ENCODE results near the gene DENND2D. TPM values are rescaled to one million over a fixed set of nuclear protein-coding genes. Genes with fewer than 3 reads are reported as not detected.
A peak's percentile ranks its signal among the peaks of the same experiment; 100 is the strongest.

The DENND2D gene
- total and polyA plus RNA-seq, 10 of the 15 experiments (the other 5 are each of a cell fraction or from before 2014, with no cell fraction given): 149 to 375 (median 172) TPM

DNA sequence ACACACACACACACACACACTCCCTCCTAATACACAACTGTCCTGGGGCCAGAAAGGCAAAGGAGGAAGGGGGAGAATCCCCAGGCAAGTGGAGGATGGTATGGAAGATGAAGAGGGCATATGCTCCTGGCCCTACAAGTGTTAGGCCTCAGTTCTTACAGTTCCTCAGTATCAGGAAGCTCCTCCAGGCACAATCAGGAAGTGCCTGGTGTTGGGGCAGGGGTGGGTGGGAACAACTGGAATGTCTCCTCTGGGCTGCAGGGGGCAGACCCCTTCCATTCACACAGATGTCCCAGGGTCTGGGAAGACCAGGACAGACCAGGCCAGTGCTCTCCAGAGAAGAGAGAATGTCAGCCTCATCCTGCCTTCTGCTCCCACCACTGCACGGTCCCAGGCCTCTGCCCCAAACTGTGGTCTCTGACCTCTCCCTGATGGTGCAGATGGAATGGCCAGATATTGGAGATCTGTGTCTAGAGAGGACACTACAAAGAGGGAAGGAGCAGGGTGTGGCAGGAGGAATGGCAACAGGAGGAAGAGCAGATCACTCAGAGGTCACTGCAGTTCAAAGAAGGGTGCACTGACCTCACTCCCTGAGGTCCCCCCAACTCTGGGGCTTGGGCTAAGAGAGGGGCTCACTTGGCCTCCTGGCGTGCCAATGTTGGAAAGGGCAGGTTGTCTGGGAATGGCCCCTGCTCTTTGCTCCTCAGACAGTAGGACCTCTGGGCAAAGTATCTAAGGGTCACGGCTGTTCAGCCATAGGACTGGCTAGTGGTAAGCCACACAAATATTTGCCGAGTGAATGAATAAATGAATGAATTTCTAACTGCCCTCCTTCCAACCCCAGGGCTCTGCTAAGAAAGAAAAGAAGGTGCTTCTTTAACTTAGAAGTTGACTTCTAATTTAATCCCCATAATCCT, 2.5 kb upstream of the DENND2D start:
- no peak for DNase-seq (ENCODE audit: low read depth, low spot score)
- RAD21 ChIA-PET (ENCODE audit: unreplicated experiment): interaction anchor here (0.7 to 15.0 kb wide), 11 partner anchors 10 to 328 kb away, joined by 3 to 542 read pairs (median 4); no protein-coding TSS in a partner anchor
- Histone ChIP-seq H3K4me2 (ENCODE audit: control insufficient read depth, insufficient read depth) (peak overlapping the region; percentile 99), H3K9me3 (replicated peaks; ENCODE audit: control insufficient read depth, insufficient read depth, low read length) (no peaks in the 10 kb centered on the region), H3K4me1 (ENCODE audit: control insufficient read depth, insufficient read depth, low read length) (peaks cover 39% of the 10 kb centered on the region), H2AFZ (ENCODE audit: control insufficient read depth, low read depth, low read length) (no peak overlapping the region), H3K27ac (ENCODE audit: control insufficient read depth, insufficient read depth) (peak overlapping the region; percentile 92), H3K36me3 (ENCODE audit: control insufficient read depth in 2 of 2, insufficient read depth in 2 of 2, low read length in 1 of 2) (peaks cover 0 to 5% of the 10 kb centered on the region in 2 experiments; a peak in 1 of 4 replicates), H4K20me1 (ENCODE audit: control insufficient read depth, insufficient read depth) (no peaks in the 10 kb centered on the region), H3K9ac (ENCODE audit: control insufficient read depth, insufficient read depth, low read length) (peak overlapping the region; percentile 93), H3K27me3 (replicated peaks in 1 of 2; ENCODE audit: control insufficient read depth in 2 of 2, insufficient read depth in 2 of 2, low read length in 1 of 2) (no peaks in the 10 kb centered on the region), H3K4me3 (peak overlapping the region; percentile 73), H3K79me2 (ENCODE audit: control insufficient read depth, insufficient read depth, low read length) (peaks cover 67% of the 10 kb centered on the region)
- SMC1A ChIA-PET (ENCODE audit: uncharacterized antibody, unreplicated experiment): interaction anchor here (0.5 to 8.7 kb wide), 13 partner anchors 9 to 172 kb away, joined by 3 to 284 read pairs (median 8); no protein-coding TSS in a partner anchor
- CTCF ChIA-PET: interaction anchor here (0.5 to 14.9 kb wide), 4 partner anchors 15 to 355 kb away, joined by 3 to 239 read pairs (median 6); no protein-coding TSS in a partner anchor
- POLR2A ChIA-PET: interaction anchor here (1.1 to 12.8 kb wide), 5 partner anchors 9 to 17 kb away, joined by 3 to 371 read pairs (median 20); no protein-coding TSS in a partner anchor
- 0% methylated on average over 4 of the region's 4 CpGs for WGBS (ENCODE audit: insufficient coverage, insufficient replicate concordance, low lambda C conversion rate, missing lambda C conversion rate)
- intact Hi-C loops (cut with micrococcal nuclease; ENCODE audit: unreplicated experiment): loop anchor here (1.0 to 5.0 kb wide), 4 partner anchors 18 to 414 kb away; partner anchors contain the start of genes CD53 and RAP1A
- peak; percentile 1 for ATAC-seq
- in situ Hi-C loops (cut with MboI): no loop called here
- TSS peak; percentile 19 for BruUV-seq (replicated peaks)
- no peak for FAIRE-seq
- peak; percentile 86 for TF ChIP-seq NR2F1 (conservative IDR thresholded peaks at IDR 0.05)
- no peak for TF ChIP-seq ZNF274 (IDR thresholded peaks at IDR 0.05; ENCODE audit: insufficient read depth, insufficient read length)
- TF ChIP-seq EED (IDR thresholded peaks at IDR 0.05; ENCODE audit: low read depth): peak; percentile 64; the same call in 1 of the 2 replicates
- TF ChIP-seq, protein P1, sequence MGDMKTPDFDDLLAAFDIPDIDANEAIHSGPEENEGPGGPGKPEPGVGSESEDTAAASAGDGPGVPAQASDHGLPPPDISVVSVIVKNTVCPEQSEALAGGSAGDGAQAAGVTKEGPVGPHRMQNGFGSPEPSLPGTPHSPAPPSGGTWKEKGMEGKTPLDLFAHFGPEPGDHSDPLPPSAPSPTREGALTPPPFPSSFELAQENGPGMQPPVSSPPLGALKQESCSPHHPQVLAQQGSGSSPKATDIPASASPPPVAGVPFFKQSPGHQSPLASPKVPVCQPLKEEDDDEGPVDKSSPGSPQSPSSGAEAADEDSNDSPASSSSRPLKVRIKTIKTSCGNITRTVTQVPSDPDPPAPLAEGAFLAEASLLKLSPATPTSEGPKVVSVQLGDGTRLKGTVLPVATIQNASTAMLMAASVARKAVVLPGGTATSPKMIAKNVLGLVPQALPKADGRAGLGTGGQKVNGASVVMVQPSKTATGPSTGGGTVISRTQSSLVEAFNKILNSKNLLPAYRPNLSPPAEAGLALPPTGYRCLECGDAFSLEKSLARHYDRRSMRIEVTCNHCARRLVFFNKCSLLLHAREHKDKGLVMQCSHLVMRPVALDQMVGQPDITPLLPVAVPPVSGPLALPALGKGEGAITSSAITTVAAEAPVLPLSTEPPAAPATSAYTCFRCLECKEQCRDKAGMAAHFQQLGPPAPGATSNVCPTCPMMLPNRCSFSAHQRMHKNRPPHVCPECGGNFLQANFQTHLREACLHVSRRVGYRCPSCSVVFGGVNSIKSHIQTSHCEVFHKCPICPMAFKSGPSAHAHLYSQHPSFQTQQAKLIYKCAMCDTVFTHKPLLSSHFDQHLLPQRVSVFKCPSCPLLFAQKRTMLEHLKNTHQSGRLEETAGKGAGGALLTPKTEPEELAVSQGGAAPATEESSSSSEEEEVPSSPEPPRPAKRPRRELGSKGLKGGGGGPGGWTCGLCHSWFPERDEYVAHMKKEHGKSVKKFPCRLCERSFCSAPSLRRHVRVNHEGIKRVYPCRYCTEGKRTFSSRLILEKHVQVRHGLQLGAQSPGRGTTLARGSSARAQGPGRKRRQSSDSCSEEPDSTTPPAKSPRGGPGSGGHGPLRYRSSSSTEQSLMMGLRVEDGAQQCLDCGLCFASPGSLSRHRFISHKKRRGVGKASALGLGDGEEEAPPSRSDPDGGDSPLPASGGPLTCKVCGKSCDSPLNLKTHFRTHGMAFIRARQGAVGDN (IDR thresholded peaks at IDR 0.05): peak; percentile 55; the same call in 1 of the 2 replicates
- TF ChIP-seq LARP7 (IDR thresholded peaks at IDR 0.05): peak; percentile 60; the same call in 1 of the 2 replicates
- TF ChIP-seq NFIC (IDR thresholded peaks at IDR 0.05; ENCODE audit: low read depth, low read length): no peak
- TF ChIP-seq STAT1 (conservative IDR thresholded peaks at IDR 0.05): 0 out of 2 replicates have a peak, but pooled peaks have one; percentile 15
- peak; percentile 37; the same call in 1 of the 2 replicates for TF ChIP-seq GATAD2B (conservative IDR thresholded peaks at IDR 0.05; ENCODE audit: low read depth)
- TF ChIP-seq TCF12 (IDR thresholded peaks at IDR 0.05; ENCODE audit: low read depth, low read length): no peak
- TF ChIP-seq POLR2AphosphoS5 (IDR thresholded peaks at IDR 0.05; ENCODE audit: low read length): peak; percentile 73
- peak; percentile 41; the same call in 1 of the 2 replicates for TF ChIP-seq CHD2 (IDR thresholded peaks at IDR 0.05; ENCODE audit: borderline replicate concordance, low read depth, low read length)
- TF ChIP-seq, protein P2, sequence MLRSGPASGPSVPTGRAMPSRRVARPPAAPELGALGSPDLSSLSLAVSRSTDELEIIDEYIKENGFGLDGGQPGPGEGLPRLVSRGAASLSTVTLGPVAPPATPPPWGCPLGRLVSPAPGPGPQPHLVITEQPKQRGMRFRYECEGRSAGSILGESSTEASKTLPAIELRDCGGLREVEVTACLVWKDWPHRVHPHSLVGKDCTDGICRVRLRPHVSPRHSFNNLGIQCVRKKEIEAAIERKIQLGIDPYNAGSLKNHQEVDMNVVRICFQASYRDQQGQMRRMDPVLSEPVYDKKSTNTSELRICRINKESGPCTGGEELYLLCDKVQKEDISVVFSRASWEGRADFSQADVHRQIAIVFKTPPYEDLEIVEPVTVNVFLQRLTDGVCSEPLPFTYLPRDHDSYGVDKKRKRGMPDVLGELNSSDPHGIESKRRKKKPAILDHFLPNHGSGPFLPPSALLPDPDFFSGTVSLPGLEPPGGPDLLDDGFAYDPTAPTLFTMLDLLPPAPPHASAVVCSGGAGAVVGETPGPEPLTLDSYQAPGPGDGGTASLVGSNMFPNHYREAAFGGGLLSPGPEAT (IDR thresholded peaks at IDR 0.05; ENCODE audit: low read depth): peak; percentile 75
- TF ChIP-seq STAT3 (IDR thresholded peaks at IDR 0.05; ENCODE audit: low read depth, low read length): no peak
- 0 out of 4 replicates have a peak, but pooled peaks of 1 of the 2 experiments have one; percentile 15 for TF ChIP-seq BHLHE40 (IDR thresholded peaks at IDR 0.05; ENCODE audit: borderline replicate concordance in 1 of 2, low read depth in 2 of 2, low read length in 1 of 2)
- TF ChIP-seq, protein P3, sequence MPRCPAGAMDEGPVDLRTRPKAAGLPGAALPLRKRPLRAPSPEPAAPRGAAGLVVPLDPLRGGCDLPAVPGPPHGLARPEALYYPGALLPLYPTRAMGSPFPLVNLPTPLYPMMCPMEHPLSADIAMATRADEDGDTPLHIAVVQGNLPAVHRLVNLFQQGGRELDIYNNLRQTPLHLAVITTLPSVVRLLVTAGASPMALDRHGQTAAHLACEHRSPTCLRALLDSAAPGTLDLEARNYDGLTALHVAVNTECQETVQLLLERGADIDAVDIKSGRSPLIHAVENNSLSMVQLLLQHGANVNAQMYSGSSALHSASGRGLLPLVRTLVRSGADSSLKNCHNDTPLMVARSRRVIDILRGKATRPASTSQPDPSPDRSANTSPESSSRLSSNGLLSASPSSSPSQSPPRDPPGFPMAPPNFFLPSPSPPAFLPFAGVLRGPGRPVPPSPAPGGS (IDR thresholded peaks at IDR 0.05; ENCODE audit: borderline replicate concordance, insufficient read depth, low read depth, low read length, poor library complexity, severe bottlenecking): peak; percentile 8
